Stomach (tissue), 4 donors: ENCODE results near the gene PRICKLE1.

Experiments
- CTCF ChIP-seq, 7 experiments: fragments of 450-650 bp in 4 of 7; fragments of 200-600 bp in 3 of 7; sonication (generic) in 3 of 7; IDR thresholded peaks; one replicate each; pipeline ENCODE4 v1.5.1; 2016 to 2019; ENCODE audit warnings: antibody characterized with exemption in 7 of 7, control low read depth in 2 of 7, mild to moderate bottlenecking in 1 of 7
- POLR2A ChIP-seq, 4 donors: fragments of 450-650 bp; IDR thresholded peaks; one replicate each; pipeline ENCODE4 v1.6.1; 2016; ENCODE audit warnings: antibody characterized with exemption in 4 of 4, control low read depth in 2 of 4, mild to moderate bottlenecking in 1 of 4, moderate library complexity in 1 of 4
- POLR2AphosphoS5 ChIP-seq, 3 donors: sonication (generic); formaldehyde crosslinking; IDR thresholded peaks; one replicate each; pipeline ENCODE4 v1.6.1; 2016; ENCODE audit warnings: antibody characterized with exemption in 3 of 3

GRCh38 chr12:42473130-42473529 lies 116.4 kb downstream of the PRICKLE1 start:
- TF ChIP-seq CTCF (IDR thresholded peaks at IDR 0.05) = no peak
- TF ChIP-seq POLR2A (IDR thresholded peaks at IDR 0.05) = no peak
- TF ChIP-seq POLR2AphosphoS5 (IDR thresholded peaks at IDR 0.05) = no peak
